Activated naive CD8-positive, alpha-beta T cell treated with anti-CD3 and anti-CD28 coated beads for 36 hours (primary cell): ENCODE data around the gene SAFB. TPM values are rescaled to one million over a fixed set of nuclear protein-coding genes. Genes with fewer than 3 reads are reported as not detected.

Experiments
- DNase-seq: peaks from one replicate; pipeline ENCODE4 v3.0.0; 2021
- H3K27ac Mint-ChIP-seq: one replicate; pipeline ENCODE4 v1.8.0; 2022; ENCODE audit warnings: mild to moderate bottlenecking, moderate library complexity, mixed read lengths
- H3K27me3 Mint-ChIP-seq: one replicate; pipeline ENCODE4 v1.8.0; 2022; ENCODE audit warnings: mild to moderate bottlenecking, mixed read lengths
- H3K36me3 Mint-ChIP-seq: one replicate; pipeline ENCODE4 v1.8.0; 2021; ENCODE audit warnings: mild to moderate bottlenecking, mixed read lengths
- H3K4me1 Mint-ChIP-seq: one replicate; pipeline ENCODE4 v1.8.0; 2021; ENCODE audit warnings: mixed read lengths
- H3K4me3 Mint-ChIP-seq: one replicate; pipeline ENCODE4 v1.8.0; 2022; ENCODE audit warnings: mild to moderate bottlenecking, moderate library complexity, mixed read lengths
- H3K9me3 Mint-ChIP-seq: one replicate; pipeline ENCODE4 v1.8.0; 2022; ENCODE audit warnings: mixed read lengths
- total RNA-seq, 2 experiments: library from RNA; stranded (reverse); gene quantifications; one replicate each; pipeline ENCODE4 v1.2.3, GENCODE V29; 2021

Gene SAFB
- total RNA-seq, 2 experiments from 2014 or later = 123 to 133 TPM

- no peaks in the 10 kb centered on the region for H3K27me3 Mint-ChIP-seq
- DNase-seq = no peak
- H3K27ac Mint-ChIP-seq = peak overlapping the region; percentile 62
- peaks cover 46% of the 10 kb centered on the region for H3K36me3 Mint-ChIP-seq
- H3K4me1 Mint-ChIP-seq = peaks cover 72% of the 10 kb centered on the region
- H3K4me3 Mint-ChIP-seq = peak overlapping the region; percentile 51
- H3K9me3 Mint-ChIP-seq = no peaks in the 10 kb centered on the region
Measured at GRCh38 chr19:5628919-5629481, 6.1 kb downstream of the SAFB start.

GRCh38 chr19:5631567-5632240, 8.8 kb downstream of the SAFB start:
- no peak overlapping the region for H3K27ac Mint-ChIP-seq
- no peaks in the 10 kb centered on the region for H3K27me3 Mint-ChIP-seq
- H3K36me3 Mint-ChIP-seq = peaks cover 25% of the 10 kb centered on the region
- peaks cover 62% of the 10 kb centered on the region for H3K4me1 Mint-ChIP-seq
- no peak overlapping the region for H3K4me3 Mint-ChIP-seq
- H3K9me3 Mint-ChIP-seq = no peaks in the 10 kb centered on the region
- DNase-seq = no peak

- Mint-ChIP-seq H3K27ac (no peak overlapping the region), H3K9me3 (no peaks in the 10 kb centered on the region), H3K36me3 (peaks cover 24% of the 10 kb centered on the region), H3K4me3 (no peak overlapping the region), H3K4me1 (peaks cover 60% of the 10 kb centered on the region), H3K27me3 (no peaks in the 10 kb centered on the region)
- no peak for DNase-seq
Measured at GRCh38 chr19:5632241-5632612, 9.3 kb downstream of the SAFB start.

- peaks cover 20% of the 10 kb centered on the region for H3K36me3 Mint-ChIP-seq
- H3K27ac Mint-ChIP-seq = no peak overlapping the region
- DNase-seq = no peak
- no peaks in the 10 kb centered on the region for H3K9me3 Mint-ChIP-seq
- H3K4me1 Mint-ChIP-seq = peaks cover 60% of the 10 kb centered on the region
- H3K27me3 Mint-ChIP-seq = no peaks in the 10 kb centered on the region
- H3K4me3 Mint-ChIP-seq = no peak overlapping the region
Measured at GRCh38 chr19:5632657-5633056, 9.8 kb downstream of the SAFB start.

GRCh38 chr19:5635427-5635826, 12.5 kb downstream of the SAFB start:
- H3K27me3 Mint-ChIP-seq = no peaks in the 10 kb centered on the region
- H3K4me1 Mint-ChIP-seq = peaks cover 44% of the 10 kb centered on the region
- H3K36me3 Mint-ChIP-seq = peaks cover 14% of the 10 kb centered on the region
- H3K27ac Mint-ChIP-seq = no peak overlapping the region
- no peak overlapping the region for H3K4me3 Mint-ChIP-seq
- DNase-seq = no peak
- no peaks in the 10 kb centered on the region for H3K9me3 Mint-ChIP-seq

GRCh38 chr19:5637971-5638370, 15.1 kb downstream of the SAFB start:
- peaks cover 40% of the 10 kb centered on the region for H3K4me1 Mint-ChIP-seq
- DNase-seq = no peak
- H3K4me3 Mint-ChIP-seq = no peak overlapping the region
- H3K9me3 Mint-ChIP-seq = no peaks in the 10 kb centered on the region
- no peak overlapping the region for H3K27ac Mint-ChIP-seq
- H3K27me3 Mint-ChIP-seq = no peaks in the 10 kb centered on the region
- H3K36me3 Mint-ChIP-seq = peaks cover 23% of the 10 kb centered on the region

GRCh38 chr19:5641171-5641570, 18.3 kb downstream of the SAFB start:
- DNase-seq = no peak
- Mint-ChIP-seq H3K27me3 (no peaks in the 10 kb centered on the region), H3K36me3 (peaks cover 30% of the 10 kb centered on the region), H3K4me1 (peaks cover 41% of the 10 kb centered on the region), H3K4me3 (no peak overlapping the region), H3K9me3 (no peaks in the 10 kb centered on the region), H3K27ac (no peak overlapping the region)

GRCh38 chr19:5642204-5642603, 19.3 kb downstream of the SAFB start:
- no peak for DNase-seq
- Mint-ChIP-seq H3K9me3 (no peaks in the 10 kb centered on the region), H3K4me3 (no peak overlapping the region), H3K27me3 (no peaks in the 10 kb centered on the region), H3K36me3 (peaks cover 40% of the 10 kb centered on the region), H3K4me1 (peaks cover 41% of the 10 kb centered on the region), H3K27ac (no peak overlapping the region)

- Mint-ChIP-seq H3K36me3 (peaks cover 41% of the 10 kb centered on the region), H3K9me3 (no peaks in the 10 kb centered on the region), H3K4me1 (peaks cover 34% of the 10 kb centered on the region), H3K27ac (no peak overlapping the region), H3K4me3 (no peak overlapping the region), H3K27me3 (no peaks in the 10 kb centered on the region)
- DNase-seq = no peak
Measured at GRCh38 chr19:5643060-5643459, 20.2 kb downstream of the SAFB start.

- H3K27ac Mint-ChIP-seq = no peak overlapping the region
Measured at GRCh38 chr19:5644037-5644436, 21.2 kb downstream of the SAFB start.

GRCh38 chr19:5645409-5645808, 22.5 kb downstream of the SAFB start:
- no peaks in the 10 kb centered on the region for H3K9me3 Mint-ChIP-seq
- peak overlapping the region; percentile 62 for H3K27ac Mint-ChIP-seq
- DNase-seq = no peak
- no peak overlapping the region for H3K4me3 Mint-ChIP-seq
- no peaks in the 10 kb centered on the region for H3K27me3 Mint-ChIP-seq
- H3K36me3 Mint-ChIP-seq = peaks cover 47% of the 10 kb centered on the region
- H3K4me1 Mint-ChIP-seq = peaks cover 28% of the 10 kb centered on the region

More at GRCh38 chr19:5644037-5644436, 21.2 kb downstream of the SAFB start:
- peaks cover 40% of the 10 kb centered on the region for H3K36me3 Mint-ChIP-seq
- H3K27me3 Mint-ChIP-seq = no peaks in the 10 kb centered on the region
- peaks cover 31% of the 10 kb centered on the region for H3K4me1 Mint-ChIP-seq
- H3K4me3 Mint-ChIP-seq = no peak overlapping the region
- no peak for DNase-seq
- H3K9me3 Mint-ChIP-seq = no peaks in the 10 kb centered on the region

- no peak for DNase-seq
- Mint-ChIP-seq H3K4me1 (peaks cover 23% of the 10 kb centered on the region), H3K27ac (peak overlapping the region; percentile 35), H3K4me3 (no peak overlapping the region), H3K9me3 (no peaks in the 10 kb centered on the region), H3K27me3 (no peaks in the 10 kb centered on the region), H3K36me3 (peaks cover 41% of the 10 kb centered on the region)
Measured at GRCh38 chr19:5646703-5647102, 23.8 kb downstream of the SAFB start.

GRCh38 chr19:5648464-5648863, 25.6 kb downstream of the SAFB start:
- H3K4me3 Mint-ChIP-seq = no peak overlapping the region
- H3K36me3 Mint-ChIP-seq = peaks cover 43% of the 10 kb centered on the region
- H3K4me1 Mint-ChIP-seq = peaks cover 11% of the 10 kb centered on the region
- no peaks in the 10 kb centered on the region for H3K9me3 Mint-ChIP-seq
- DNase-seq = no peak
- no peak overlapping the region for H3K27ac Mint-ChIP-seq
- no peaks in the 10 kb centered on the region for H3K27me3 Mint-ChIP-seq

- peaks cover 39% of the 10 kb centered on the region for H3K36me3 Mint-ChIP-seq
Measured at GRCh38 chr19:5651361-5651760, 28.5 kb downstream of the SAFB start.

GRCh38 chr19:5652261-5652660, 29.4 kb downstream of the SAFB start:
- peaks cover 35% of the 10 kb centered on the region for H3K36me3 Mint-ChIP-seq
- H3K9me3 Mint-ChIP-seq = no peaks in the 10 kb centered on the region
- no peak overlapping the region for H3K4me3 Mint-ChIP-seq
- H3K4me1 Mint-ChIP-seq = no peaks in the 10 kb centered on the region
- H3K27me3 Mint-ChIP-seq = no peaks in the 10 kb centered on the region
- DNase-seq = no peak
- no peak overlapping the region for H3K27ac Mint-ChIP-seq

More at GRCh38 chr19:5651361-5651760, 28.5 kb downstream of the SAFB start:
- Mint-ChIP-seq H3K4me1 (no peaks in the 10 kb centered on the region), H3K27me3 (no peaks in the 10 kb centered on the region), H3K9me3 (no peaks in the 10 kb centered on the region), H3K27ac (no peak overlapping the region), H3K4me3 (no peak overlapping the region)
- DNase-seq = no peak

- no peaks in the 10 kb centered on the region for H3K27me3 Mint-ChIP-seq
- H3K27ac Mint-ChIP-seq = no peak overlapping the region
- H3K9me3 Mint-ChIP-seq = no peaks in the 10 kb centered on the region
- H3K36me3 Mint-ChIP-seq = peaks cover 35% of the 10 kb centered on the region
- peaks cover 1% of the 10 kb centered on the region for H3K4me1 Mint-ChIP-seq
- no peak for DNase-seq
- no peak overlapping the region for H3K4me3 Mint-ChIP-seq
Measured at GRCh38 chr19:5654931-5655330, 32.0 kb downstream of the SAFB start.
